ENCODE results near the gene APCS. TPM values are rescaled to one million over a fixed set of nuclear protein-coding genes. Genes with fewer than 3 reads are reported as not detected.

The APCS gene
- total and polyA plus RNA-seq, 2 donors (not counting 3 experiments of a cell fraction or from before 2014, with no cell fraction given) = not detected

DNA sequence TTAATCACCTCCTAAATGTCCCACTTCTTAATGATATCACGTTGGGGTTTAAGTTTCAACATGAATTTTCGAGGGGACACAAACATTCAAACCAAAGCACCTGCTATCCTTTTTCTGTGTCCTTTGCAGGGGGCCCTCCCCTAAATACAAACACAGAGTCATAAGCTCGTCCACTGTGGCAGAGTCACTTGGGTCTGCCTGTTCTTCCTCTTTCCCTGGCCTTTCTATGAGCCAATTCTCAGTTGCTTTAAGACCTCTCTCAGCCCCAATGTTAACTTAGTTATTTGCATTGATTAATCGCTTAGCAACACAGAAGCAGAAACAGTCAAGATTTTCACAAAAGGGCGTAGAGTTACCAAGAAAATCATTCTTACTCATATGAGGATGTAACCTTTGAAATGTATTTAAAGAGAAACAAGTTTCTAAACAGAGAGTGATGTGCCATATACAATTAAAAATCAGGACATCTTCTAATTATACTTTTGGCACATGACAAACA, 14.9 kb downstream of the APCS start:
- CTCF ChIA-PET = interaction anchor here (1.2 kb wide), 1 partner anchor 16 kb away, joined by 5 read pairs; no protein-coding TSS in a partner anchor
- no peak overlapping the region for H3K9ac ChIP-seq (replicated peaks; ENCODE audit: extremely low read depth, insufficient read depth, low read length)
- DNase-seq (ENCODE audit: low read depth, low spot score) (no peak), FAIRE-seq (no peak)
- no peaks in the 10 kb centered on the region for H3K36me3 ChIP-seq (ENCODE audit: control insufficient read depth in 2 of 2, extremely low read depth in 1 of 2, insufficient read depth in 2 of 2, low read length in 2 of 2)
- no peaks in the 10 kb centered on the region for H4K20me1 ChIP-seq (replicated peaks; ENCODE audit: control insufficient read depth, extremely low read depth, insufficient read depth, low read length)
- no peak overlapping the region for H3K4me3 ChIP-seq (replicated peaks in 1 of 3; ENCODE audit: insufficient read depth in 1 of 3, low read depth in 1 of 3, low read length in 3 of 3)
- H3K79me2 ChIP-seq (ENCODE audit: control insufficient read depth, insufficient read depth, low read length) = no peaks in the 10 kb centered on the region
- no peaks in the 10 kb centered on the region for H3K9me3 ChIP-seq (replicated peaks; ENCODE audit: control insufficient read depth, insufficient read depth, low read length)
- POLR2A ChIA-PET = no interaction called here
- dilution Hi-C loops (cut with MboI; ENCODE audit: extremely low pct_ligation_motif_present, low sequenced_read_pairs) (no loop called here), intact Hi-C loops (cut with micrococcal nuclease) (no loop called here)
- TF ChIP-seq, protein P1, sequence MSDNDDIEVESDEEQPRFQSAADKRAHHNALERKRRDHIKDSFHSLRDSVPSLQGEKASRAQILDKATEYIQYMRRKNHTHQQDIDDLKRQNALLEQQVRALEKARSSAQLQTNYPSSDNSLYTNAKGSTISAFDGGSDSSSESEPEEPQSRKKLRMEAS (IDR thresholded peaks at IDR 0.05; ENCODE audit: insufficient read depth, insufficient read length) = no peak
- TF ChIP-seq, protein P2, sequence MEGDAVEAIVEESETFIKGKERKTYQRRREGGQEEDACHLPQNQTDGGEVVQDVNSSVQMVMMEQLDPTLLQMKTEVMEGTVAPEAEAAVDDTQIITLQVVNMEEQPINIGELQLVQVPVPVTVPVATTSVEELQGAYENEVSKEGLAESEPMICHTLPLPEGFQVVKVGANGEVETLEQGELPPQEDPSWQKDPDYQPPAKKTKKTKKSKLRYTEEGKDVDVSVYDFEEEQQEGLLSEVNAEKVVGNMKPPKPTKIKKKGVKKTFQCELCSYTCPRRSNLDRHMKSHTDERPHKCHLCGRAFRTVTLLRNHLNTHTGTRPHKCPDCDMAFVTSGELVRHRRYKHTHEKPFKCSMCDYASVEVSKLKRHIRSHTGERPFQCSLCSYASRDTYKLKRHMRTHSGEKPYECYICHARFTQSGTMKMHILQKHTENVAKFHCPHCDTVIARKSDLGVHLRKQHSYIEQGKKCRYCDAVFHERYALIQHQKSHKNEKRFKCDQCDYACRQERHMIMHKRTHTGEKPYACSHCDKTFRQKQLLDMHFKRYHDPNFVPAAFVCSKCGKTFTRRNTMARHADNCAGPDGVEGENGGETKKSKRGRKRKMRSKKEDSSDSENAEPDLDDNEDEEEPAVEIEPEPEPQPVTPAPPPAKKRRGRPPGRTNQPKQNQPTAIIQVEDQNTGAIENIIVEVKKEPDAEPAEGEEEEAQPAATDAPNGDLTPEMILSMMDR (IDR thresholded peaks at IDR 0.05; ENCODE audit: extremely low read depth in 1 of 2, insufficient read depth in 1 of 2, low read depth in 1 of 2, low read length in 2 of 2) = no peak
- TF ChIP-seq JUN (IDR thresholded peaks at IDR 0.05; ENCODE audit: borderline replicate concordance, insufficient read depth, insufficient read length, low read depth) (no peak), POLR2A (IDR thresholded peaks at IDR 0.05; ENCODE audit: low read depth, low read length) (no peak), POLR2AphosphoS5 (IDR thresholded peaks at IDR 0.05; ENCODE audit: insufficient read depth, low read depth, low read length) (no peak), MYC (IDR thresholded peaks at IDR 0.05; ENCODE audit: low read depth, low read length) (no peak), EZH2 (IDR thresholded peaks at IDR 0.05; ENCODE audit: borderline replicate concordance, low read depth, low read length, severe bottlenecking) (no peak), FOS (IDR thresholded peaks at IDR 0.05; ENCODE audit: borderline replicate concordance, insufficient read depth, low read length) (no peak), GATA2 (IDR thresholded peaks at IDR 0.05; ENCODE audit: insufficient read depth, insufficient read length, low read depth, low read length) (no peak)
- no peak overlapping the region for H3K27ac ChIP-seq (ENCODE audit: insufficient read depth, low read depth, low read length)
- no peaks in the 10 kb centered on the region for H3K27me3 ChIP-seq (ENCODE audit: control insufficient read depth in 2 of 2, insufficient read depth in 2 of 2, low read length in 2 of 2)
- H3K9me1 ChIP-seq (replicated peaks; ENCODE audit: control insufficient read depth, extremely low read depth, insufficient read depth, low read length) = no peaks in the 10 kb centered on the region
- no TSS peak for BruUV-seq (replicated peaks)
- peaks cover 16% of the 10 kb centered on the region for H3K4me1 ChIP-seq (ENCODE audit: control insufficient read depth, extremely low read depth, insufficient read depth, low read length)
- H2AFZ ChIP-seq (ENCODE audit: low read depth, low read length) = no peak overlapping the region
- no peak overlapping the region for H3K4me2 ChIP-seq (ENCODE audit: insufficient read depth, low read length)

Data from endothelial cell of umbilical vein (primary cell).